ENCODE measurements around the gene TNFSF11.
A peak's percentile ranks its signal among the peaks of the same experiment; 100 is the strongest.

TNFSF11 gene

GRCh38 chr13:42577538-42577937, 3.6 kb downstream of the TNFSF11 start:
- no peak for TF ChIP-seq CTCF (IDR thresholded peaks at IDR 0.05; ENCODE audit: low read depth, low read length, missing control alignments)
- no peak for DNase-seq (ENCODE audit: extremely low read depth, low read depth)
- no peak overlapping the region for H3K4me3 ChIP-seq (replicated peaks; ENCODE audit: low read depth, low read length)

DNA sequence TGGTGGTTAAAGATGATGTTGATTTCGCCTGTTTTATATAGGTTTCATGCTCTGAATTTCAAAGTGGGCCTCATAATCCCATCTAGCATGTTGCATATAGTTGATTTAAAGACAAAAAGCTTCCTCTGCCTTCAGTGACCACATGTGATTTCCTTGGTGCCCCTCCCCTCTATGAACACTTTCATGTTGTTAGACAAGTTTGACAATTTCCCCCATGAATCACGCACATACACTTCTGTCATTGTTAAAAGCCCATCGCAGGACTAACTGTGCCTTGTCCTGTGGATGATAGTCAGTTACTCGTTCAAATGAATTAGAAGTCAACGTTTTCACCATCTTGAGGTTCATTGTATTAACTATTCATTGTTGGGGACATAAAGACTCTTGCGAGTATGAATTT, 6.7 kb downstream of the TNFSF11 start:
- H3K4me3 ChIP-seq (replicated peaks; ENCODE audit: low read depth, low read length) = no peak overlapping the region
- TF ChIP-seq CTCF (IDR thresholded peaks at IDR 0.05; ENCODE audit: low read depth, low read length, missing control alignments) = no peak
- no peak for DNase-seq (ENCODE audit: extremely low read depth, low read depth)

GRCh38 chr13:42581427-42581826, 7.5 kb downstream of the TNFSF11 start:
- TF ChIP-seq CTCF (IDR thresholded peaks at IDR 0.05; ENCODE audit: low read depth, low read length, missing control alignments) = no peak
- H3K4me3 ChIP-seq (replicated peaks; ENCODE audit: low read depth, low read length) = no peak overlapping the region

GRCh38 chr13:42591602-42592001, 17.6 kb downstream of the TNFSF11 start:
- no peak overlapping the region for H3K4me3 ChIP-seq (replicated peaks; ENCODE audit: low read depth, low read length)
- no peak for TF ChIP-seq CTCF (IDR thresholded peaks at IDR 0.05; ENCODE audit: low read depth, low read length, missing control alignments)
- DNase-seq (ENCODE audit: extremely low read depth, low read depth) = no peak

More at GRCh38 chr13:42581427-42581826, 7.5 kb downstream of the TNFSF11 start:
- DNase-seq (ENCODE audit: extremely low read depth, low read depth) = no peak

DNA sequence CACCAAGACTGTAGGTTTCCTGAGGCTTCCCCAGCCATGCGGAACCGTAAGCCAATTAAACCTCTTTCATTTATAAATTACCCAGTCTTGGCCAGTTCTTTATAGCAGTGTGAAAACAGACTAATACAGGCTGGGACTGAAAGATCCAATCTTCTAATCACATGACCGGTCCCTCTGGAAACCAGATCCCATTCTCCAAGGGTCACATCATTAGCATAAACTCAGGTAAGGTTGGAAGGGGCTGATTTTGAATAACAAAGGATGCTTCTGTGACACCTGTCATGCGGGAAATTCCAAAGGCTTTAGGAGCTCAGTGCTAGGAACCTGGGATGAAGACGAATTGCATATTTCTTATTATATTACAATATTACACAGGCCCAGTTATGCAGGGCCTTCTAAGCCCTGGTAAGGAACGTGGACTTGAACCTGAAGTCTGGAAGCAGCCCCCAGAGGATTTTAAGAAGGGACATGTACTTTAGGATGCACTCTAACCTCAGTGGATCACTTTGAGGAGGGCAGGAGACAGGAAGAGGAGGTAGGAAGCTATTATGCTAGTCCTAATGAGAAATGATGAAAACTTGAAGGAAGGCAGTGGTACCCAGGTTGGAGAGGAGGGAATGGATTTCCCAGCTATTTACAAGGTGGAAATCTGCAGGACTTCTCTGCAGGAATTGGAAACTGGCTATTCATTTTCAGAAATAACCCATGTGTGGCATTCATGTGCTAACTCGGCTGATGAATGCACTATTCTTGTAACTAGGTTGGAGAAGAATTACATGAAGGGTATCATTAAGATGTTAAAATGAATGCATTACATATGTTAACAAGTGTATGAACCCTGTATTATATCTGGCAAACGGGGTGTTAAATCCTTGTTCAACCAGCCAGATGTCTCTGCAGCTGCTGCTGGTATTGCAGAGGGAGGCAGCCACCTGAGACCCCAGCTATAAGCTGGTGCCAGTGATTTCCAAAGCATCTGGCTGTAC, 19.3 kb downstream of the TNFSF11 start:
- H3K4me3 ChIP-seq (replicated peaks; ENCODE audit: low read depth, low read length) = no peak overlapping the region
- DNase-seq (ENCODE audit: extremely low read depth, low read depth) = no peak
- TF ChIP-seq CTCF (IDR thresholded peaks at IDR 0.05; ENCODE audit: low read depth, low read length, missing control alignments) = no peak

DNA sequence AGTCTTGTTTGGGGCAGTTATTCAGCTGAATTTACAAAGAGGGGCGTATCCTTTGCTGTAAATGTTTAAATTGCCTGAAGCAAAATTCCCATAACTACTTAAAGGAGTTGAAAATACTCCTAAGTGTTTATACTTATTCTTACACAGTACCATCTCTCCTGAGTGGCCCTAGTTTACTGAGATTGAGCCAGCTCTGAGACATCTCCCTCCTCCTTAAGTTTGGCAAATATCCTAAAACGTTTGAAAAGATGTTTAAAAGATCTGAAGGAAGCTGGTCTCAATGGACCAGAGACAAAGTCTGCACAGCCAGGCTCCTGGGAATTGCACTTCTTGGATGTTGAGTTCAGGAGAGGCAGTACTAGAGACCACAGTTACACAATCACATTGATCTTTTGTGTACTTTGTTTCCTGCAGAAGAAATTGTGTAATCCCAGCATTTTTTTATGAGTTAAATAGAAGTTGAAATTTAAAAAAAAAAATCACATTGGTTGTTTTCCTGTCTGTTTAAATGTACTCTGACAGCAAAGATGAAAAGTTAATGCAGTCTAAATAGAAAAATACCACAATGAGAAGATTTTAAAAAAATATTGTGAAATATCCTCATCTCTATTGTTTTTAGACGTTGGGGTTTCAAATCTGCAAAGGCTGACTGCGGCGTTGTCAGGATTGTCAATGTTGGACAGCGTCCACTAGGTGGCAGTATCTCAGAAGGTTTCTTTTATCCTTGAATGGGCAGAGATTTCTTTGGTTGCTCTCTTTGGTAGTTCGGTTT, 20.7 kb downstream of the TNFSF11 start:
- DNase-seq (ENCODE audit: extremely low read depth, low read depth) = peak; percentile 52
- TF ChIP-seq CTCF (IDR thresholded peaks at IDR 0.05; ENCODE audit: low read depth, low read length, missing control alignments) = peak; percentile 73
- H3K4me3 ChIP-seq (replicated peaks; ENCODE audit: low read depth, low read length) = no peak overlapping the region

All from HFF-Myc (cell line).